Panc1 (cell line): Measurements from ENCODE around the gene LRP1B. TPM values are rescaled to one million over a fixed set of nuclear protein-coding genes. Genes with fewer than 3 reads are reported as not detected.

Experiments used
- ATAC-seq: fragments of 200-7000 bp; cut with Tn5 transposase; 2 replicates; pipeline ENCODE4 v1.9.1; 2020; ENCODE audit warnings: mild to moderate bottlenecking, moderate library complexity
- BruUV-seq: library from RNA; stranded (reverse); fragments of 400-500 nt; replicated peaks from 2 replicates; lab custom pipeline; 2021; lab: Mats Ljungman, UMichigan
- CTCF ChIA-PET: fragments of 300-600 bp; sonication (Branson Sonifier 250); formaldehyde crosslinking; loops from one replicate; lab custom pipeline; 2022; ENCODE audit warnings: antibody characterized with exemption; lab: Charles Lee
- POLR2A ChIA-PET: fragments of 300-600 bp; sonication (Branson Sonifier 250); formaldehyde crosslinking; loops from one replicate; lab custom pipeline; 2022; ENCODE audit warnings: antibody characterized with exemption; lab: Charles Lee
- DNase-seq: peaks from one replicate; pipeline ENCODE4 v3.0.0-alpha.2; 2010; ENCODE audit warnings: low read depth, low spot score
- H3K27ac ChIP-seq: 2 replicates; pipeline ENCODE4 v1.5.1; 2011; ENCODE audit warnings: mild to moderate bottlenecking, low read length, inconsistent platforms
- H3K27me3 ChIP-seq: fragments of 200-500 bp; sonication (Bioruptor generic); 2 replicates; pipeline ENCODE4 v1.6.0; 2014; ENCODE audit warnings: low read length, inconsistent platforms; ENCODE audit not compliant: control insufficient read depth, insufficient read depth
- H3K36me3 ChIP-seq: fragments of 200-500 bp; sonication (Bioruptor generic); 2 replicates; pipeline ENCODE4 v1.5.1; 2014; ENCODE audit warnings: inconsistent platforms, mild to moderate bottlenecking, low read length, moderate library complexity; ENCODE audit not compliant: control insufficient read depth, insufficient read depth
- H3K4me1 ChIP-seq: 2 replicates; pipeline ENCODE4 v1.5.1; 2011; ENCODE audit warnings: inconsistent platforms, mild to moderate bottlenecking, low read length, moderate library complexity; ENCODE audit not compliant: control insufficient read depth, insufficient read depth
- H3K4me3 ChIP-seq, 2 experiments: 2 replicates each; pipeline ENCODE4 v1.5.1; 2011 to 2012; ENCODE audit warnings: low read depth in 2 of 2, low read length in 2 of 2, mild to moderate bottlenecking in 2 of 2, inconsistent platforms in 1 of 2, moderate library complexity in 1 of 2
- H3K9me3 ChIP-seq: fragments of 200-500 bp; sonication (Bioruptor generic); 2 replicates; pipeline ENCODE4 v1.5.1; 2014; ENCODE audit warnings: low read depth, mild to moderate bottlenecking, inconsistent platforms, low read length, moderate library complexity; ENCODE audit not compliant: control insufficient read depth, insufficient read depth
- CTCF ChIP-seq: fragments of 450-650 bp; IDR thresholded peaks from 2 replicates; pipeline ENCODE4 v1.5.1; 2017; ENCODE audit warnings: mild to moderate bottlenecking
- POLR2AphosphoS5 ChIP-seq: IDR thresholded peaks from 2 replicates; pipeline ENCODE4 v1.6.1; 2012; ENCODE audit warnings: mild to moderate bottlenecking, low read depth, low read length, moderate library complexity
- SIN3A ChIP-seq: IDR thresholded peaks from 2 replicates; pipeline ENCODE4 v1.6.1; 2012; ENCODE audit warnings: low read depth, mild to moderate bottlenecking, low read length, moderate library complexity, borderline replicate concordance; ENCODE audit not compliant: insufficient read depth
- TCF7L2 ChIP-seq: IDR thresholded peaks from 2 replicates; pipeline ENCODE4 v1.6.1; 2011; ENCODE audit warnings: mild to moderate bottlenecking, low read depth, low read length, inconsistent platforms
- in situ Hi-C: cut with HindIII; loops from 2 replicates; pipeline ENCODE4 v1.10.0; 2016; ENCODE audit warnings: low sequenced_read_pairs, low pct_unique_long_range_greater_than_20kb
- intact Hi-C: fragments of 100-400 bp; cut with micrococcal nuclease; formaldehyde crosslinking; loops from one replicate; pipeline ENCODE4 v1.10.0; 2022; ENCODE audit not compliant: unreplicated experiment
- total RNA-seq: library from RNA; stranded (reverse); gene quantifications from one replicate; pipeline ENCODE4 v1.2.1, GENCODE V29; 2021; ENCODE audit not compliant: unreplicated experiment
- TF ChIP-seq, protein P1 (sequence below), 2 experiments: IDR thresholded peaks; 2 replicates each; pipeline ENCODE4 v1.6.1; 2011 to 2012; ENCODE audit warnings: low read depth in 2 of 2, control low read depth in 1 of 2, low read length in 1 of 2, mild to moderate bottlenecking in 1 of 2, moderate library complexity in 1 of 2; ENCODE audit not compliant: insufficient read depth in 1 of 2

LRP1B gene
- total RNA-seq, 1 experiment from 2014 or later = 0.54 TPM

DNA sequence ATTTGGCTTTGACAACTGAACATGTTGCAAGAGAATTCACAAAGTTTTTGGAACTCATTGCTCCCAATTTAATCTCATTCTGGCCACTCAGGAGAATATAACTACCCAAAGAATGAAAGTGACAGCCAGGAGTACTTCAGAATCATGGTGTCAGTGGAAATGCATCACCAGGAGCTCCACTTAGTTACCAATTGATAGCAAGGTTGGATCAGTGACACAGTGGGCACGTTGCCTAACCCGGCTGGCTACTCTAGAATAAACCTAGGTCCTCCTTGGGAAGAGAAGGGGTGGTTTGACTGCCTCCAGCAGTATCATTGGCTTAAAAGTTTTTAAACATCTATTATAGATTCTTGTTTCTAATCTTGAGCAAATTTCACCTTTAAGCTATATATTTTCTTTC is 40.0 kb upstream of the LRP1B start:
- ChIA-PET CTCF (no interaction called here), POLR2A (no interaction called here)
- H3K27ac ChIP-seq = no peak overlapping the region
- no peak for TF ChIP-seq CTCF
- TF ChIP-seq, protein P1, sequence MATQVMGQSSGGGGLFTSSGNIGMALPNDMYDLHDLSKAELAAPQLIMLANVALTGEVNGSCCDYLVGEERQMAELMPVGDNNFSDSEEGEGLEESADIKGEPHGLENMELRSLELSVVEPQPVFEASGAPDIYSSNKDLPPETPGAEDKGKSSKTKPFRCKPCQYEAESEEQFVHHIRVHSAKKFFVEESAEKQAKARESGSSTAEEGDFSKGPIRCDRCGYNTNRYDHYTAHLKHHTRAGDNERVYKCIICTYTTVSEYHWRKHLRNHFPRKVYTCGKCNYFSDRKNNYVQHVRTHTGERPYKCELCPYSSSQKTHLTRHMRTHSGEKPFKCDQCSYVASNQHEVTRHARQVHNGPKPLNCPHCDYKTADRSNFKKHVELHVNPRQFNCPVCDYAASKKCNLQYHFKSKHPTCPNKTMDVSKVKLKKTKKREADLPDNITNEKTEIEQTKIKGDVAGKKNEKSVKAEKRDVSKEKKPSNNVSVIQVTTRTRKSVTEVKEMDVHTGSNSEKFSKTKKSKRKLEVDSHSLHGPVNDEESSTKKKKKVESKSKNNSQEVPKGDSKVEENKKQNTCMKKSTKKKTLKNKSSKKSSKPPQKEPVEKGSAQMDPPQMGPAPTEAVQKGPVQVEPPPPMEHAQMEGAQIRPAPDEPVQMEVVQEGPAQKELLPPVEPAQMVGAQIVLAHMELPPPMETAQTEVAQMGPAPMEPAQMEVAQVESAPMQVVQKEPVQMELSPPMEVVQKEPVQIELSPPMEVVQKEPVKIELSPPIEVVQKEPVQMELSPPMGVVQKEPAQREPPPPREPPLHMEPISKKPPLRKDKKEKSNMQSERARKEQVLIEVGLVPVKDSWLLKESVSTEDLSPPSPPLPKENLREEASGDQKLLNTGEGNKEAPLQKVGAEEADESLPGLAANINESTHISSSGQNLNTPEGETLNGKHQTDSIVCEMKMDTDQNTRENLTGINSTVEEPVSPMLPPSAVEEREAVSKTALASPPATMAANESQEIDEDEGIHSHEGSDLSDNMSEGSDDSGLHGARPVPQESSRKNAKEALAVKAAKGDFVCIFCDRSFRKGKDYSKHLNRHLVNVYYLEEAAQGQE (IDR thresholded peaks at IDR 0.05; ENCODE audit: insufficient read depth in 1 of 2, low read depth in 2 of 2, low read length in 1 of 2) = no peak
- no peak for TF ChIP-seq POLR2AphosphoS5
- TF ChIP-seq SIN3A = no peak
- no peak for TF ChIP-seq TCF7L2
- in situ Hi-C loops (no loop called here), intact Hi-C loops (no loop called here)
- BruUV-seq = no TSS peak
- H3K4me1 ChIP-seq = no peaks in the 10 kb centered on the region
- H3K9me3 ChIP-seq = no peaks in the 10 kb centered on the region
- H3K4me3 ChIP-seq = no peak overlapping the region
- no peaks in the 10 kb centered on the region for H3K27me3 ChIP-seq
- DNase-seq (no peak), ATAC-seq (no peak)
- no peaks in the 10 kb centered on the region for H3K36me3 ChIP-seq

- Histone ChIP-seq H3K36me3 (no peaks in the 10 kb centered on the region), H3K27ac (no peak overlapping the region), H3K4me1 (no peaks in the 10 kb centered on the region), H3K9me3 (no peaks in the 10 kb centered on the region), H3K27me3 (no peaks in the 10 kb centered on the region), H3K4me3 (no peak overlapping the region)
- BruUV-seq = no TSS peak
- ChIA-PET CTCF (no interaction called here), POLR2A (no interaction called here)
- DNase-seq (no peak), ATAC-seq (peak; percentile 80; the same call in 1 of the 2 replicates)
- TF ChIP-seq TCF7L2 = no peak
- TF ChIP-seq CTCF = peak; percentile 54
- TF ChIP-seq POLR2AphosphoS5 = no peak
- intact Hi-C loops (loop anchor here (10.0 kb wide), 1 partner anchor 429 kb away; no protein-coding TSS in a partner anchor), in situ Hi-C loops (no loop called here)
Observed at GRCh38 chr2:142165790-142166189, 35.0 kb upstream of the LRP1B start.
